HG03135 (cell line): Measurements from ENCODE around the gene GRK4.

Source experiments
- ATAC-seq: cut with Tn5 transposase; IDR thresholded peaks from one replicate; pipeline ENCODE4 v1.9.1; 2021; ENCODE audit warnings: mild to moderate bottlenecking, moderate library complexity; ENCODE audit not compliant: unreplicated experiment

GRK4 gene

GRCh38 chr4:3010998-3011397 is 47.6 kb downstream of the GRK4 start:
- no peak for ATAC-seq

GRCh38 chr4:3011456-3012220 is 48.3 kb downstream of the GRK4 start:
- ATAC-seq = no peak

GRCh38 chr4:3013323-3013722 is 50.0 kb downstream of the GRK4 start:
- no peak for ATAC-seq

GRCh38 chr4:3013839-3014350 is 50.5 kb downstream of the GRK4 start:
- ATAC-seq = no peak

GRCh38 chr4:3016961-3017360 is 53.6 kb downstream of the GRK4 start:
- ATAC-seq = no peak

GRCh38 chr4:3017504-3017903 is 54.1 kb downstream of the GRK4 start:
- no peak for ATAC-seq

GRCh38 chr4:3019145-3019846 is 55.9 kb downstream of the GRK4 start:
- ATAC-seq = no peak

- ATAC-seq = no peak
Measured at GRCh38 chr4:3021127-3021526, 57.8 kb downstream of the GRK4 start.

- no peak for ATAC-seq
Measured at GRCh38 chr4:3021627-3022026, 58.3 kb downstream of the GRK4 start.

- no peak for ATAC-seq
Measured at GRCh38 chr4:3022112-3022511, 58.7 kb downstream of the GRK4 start.

- no peak for ATAC-seq
Measured at GRCh38 chr4:3022651-3023050, 59.3 kb downstream of the GRK4 start.

GRCh38 chr4:3025881-3026280 is 62.5 kb downstream of the GRK4 start:
- ATAC-seq = no peak

GRCh38 chr4:3026540-3026939 is 63.2 kb downstream of the GRK4 start:
- no peak for ATAC-seq

GRCh38 chr4:3029464-3029863 is 66.1 kb downstream of the GRK4 start:
- no peak for ATAC-seq

GRCh38 chr4:3030566-3031356 is 67.4 kb downstream of the GRK4 start:
- ATAC-seq = no peak

- ATAC-seq = no peak
Measured at GRCh38 chr4:3031357-3032082, 68.1 kb downstream of the GRK4 start.

GRCh38 chr4:3034231-3034630 is 70.9 kb downstream of the GRK4 start:
- no peak for ATAC-seq

GRCh38 chr4:3035249-3035648 is 71.9 kb downstream of the GRK4 start:
- no peak for ATAC-seq

GRCh38 chr4:3035674-3036073 is 72.3 kb downstream of the GRK4 start:
- ATAC-seq = no peak

GRCh38 chr4:3036131-3036952 is 73.0 kb downstream of the GRK4 start:
- no peak for ATAC-seq
